Neural crest cell (in vitro differentiated cells): ENCODE measurements around the gene C1orf21. TPM values are rescaled to one million over a fixed set of nuclear protein-coding genes. Genes with fewer than 3 reads are reported as not detected.

Experiments used
- DNase-seq: peaks from one replicate; pipeline ENCODE4 v3.0.0; 2021; ENCODE audit warnings: low read depth, mixed read lengths, low spot score
- H3K27ac Mint-ChIP-seq: one replicate; pipeline ENCODE4 v1.8.0; 2021; ENCODE audit warnings: mild to moderate bottlenecking, mixed read lengths; ENCODE audit not compliant: unreplicated experiment
- H3K27me3 Mint-ChIP-seq: 2 replicates; pipeline ENCODE4 v1.8.0; 2021; ENCODE audit warnings: low read depth, mild to moderate bottlenecking, mixed read lengths
- H3K36me3 Mint-ChIP-seq: 2 replicates; pipeline ENCODE4 v1.8.0; 2021; ENCODE audit warnings: low read depth, mild to moderate bottlenecking, mixed read lengths
- H3K4me1 Mint-ChIP-seq: 2 replicates; pipeline ENCODE4 v1.8.0; 2021; ENCODE audit warnings: mixed read lengths
- H3K4me3 Mint-ChIP-seq: one replicate; pipeline ENCODE4 v1.8.0; 2021; ENCODE audit warnings: mild to moderate bottlenecking, mixed read lengths
- H3K9me3 Mint-ChIP-seq: 2 replicates; pipeline ENCODE4 v1.8.0; 2021; ENCODE audit warnings: mixed read lengths
- CTCF ChIP-seq: fragments of 200-600 bp; sonication (generic); conservative IDR thresholded peaks from 2 replicates; pipeline ENCODE4 v1.5.0; 2021; ENCODE audit warnings: antibody characterized with exemption, mild to moderate bottlenecking
- total RNA-seq: library from RNA; stranded (reverse); gene quantifications from 2 replicates; pipeline ENCODE4 v1.2.1, GENCODE V29; 2021

C1orf21 gene
- total RNA-seq, 1 donor from 2014 or later, result 29.8 TPM

GRCh38 chr1:184387069-184387475 is 243 bp downstream of the C1orf21 start:
- Mint-ChIP-seq H3K9me3 (no peaks in the 10 kb centered on the region), H3K36me3 (no peaks in the 10 kb centered on the region), H3K27me3 (peaks cover 4% of the 10 kb centered on the region), H3K4me3 (peak overlapping the region; percentile 93), H3K27ac (no peak overlapping the region), H3K4me1 (peaks cover 56% of the 10 kb centered on the region)
- no peak for TF ChIP-seq CTCF
- DNase-seq, result no peak

- Mint-ChIP-seq H3K27me3 (peaks cover 4% of the 10 kb centered on the region), H3K27ac (peak overlapping the region; percentile 67), H3K36me3 (no peaks in the 10 kb centered on the region), H3K4me1 (peaks cover 56% of the 10 kb centered on the region), H3K4me3 (peak overlapping the region; percentile 90), H3K9me3 (no peaks in the 10 kb centered on the region)
- DNase-seq, result peak; percentile 31
- no peak for TF ChIP-seq CTCF
Observed at GRCh38 chr1:184387476-184388318, 868 bp downstream of the C1orf21 start.

GRCh38 chr1:184388319-184388889 is 1.6 kb downstream of the C1orf21 start:
- Mint-ChIP-seq H3K27ac (no peak overlapping the region), H3K27me3 (peaks cover 4% of the 10 kb centered on the region), H3K9me3 (no peaks in the 10 kb centered on the region), H3K4me3 (peak overlapping the region; percentile 90), H3K4me1 (peaks cover 55% of the 10 kb centered on the region), H3K36me3 (no peaks in the 10 kb centered on the region)
- no peak for DNase-seq
- TF ChIP-seq CTCF, result no peak

GRCh38 chr1:184388971-184389370 is 2.1 kb downstream of the C1orf21 start:
- Mint-ChIP-seq H3K27ac (no peak overlapping the region), H3K27me3 (peaks cover 4% of the 10 kb centered on the region)

GRCh38 chr1:184389446-184389845 is 2.6 kb downstream of the C1orf21 start:
- Mint-ChIP-seq H3K27me3 (peaks cover 4% of the 10 kb centered on the region), H3K27ac (no peak overlapping the region), H3K36me3 (no peaks in the 10 kb centered on the region), H3K4me1 (peaks cover 48% of the 10 kb centered on the region), H3K4me3 (peak overlapping the region; percentile 69), H3K9me3 (no peaks in the 10 kb centered on the region)
- DNase-seq, result no peak
- TF ChIP-seq CTCF, result no peak

More at GRCh38 chr1:184388971-184389370, 2.1 kb downstream of the C1orf21 start:
- peaks cover 52% of the 10 kb centered on the region for H3K4me1 Mint-ChIP-seq
- TF ChIP-seq CTCF, result no peak
- H3K9me3 Mint-ChIP-seq, result no peaks in the 10 kb centered on the region
- H3K36me3 Mint-ChIP-seq, result no peaks in the 10 kb centered on the region
- no peak for DNase-seq
- H3K4me3 Mint-ChIP-seq, result peak overlapping the region; percentile 90
